GM19438 (cell line): ENCODE data around the gene DZIP1.

Source experiments
- ATAC-seq: cut with Tn5 transposase; IDR thresholded peaks from one replicate; pipeline ENCODE4 v1.9.1; 2021; ENCODE audit warnings: low read depth; ENCODE audit not compliant: unreplicated experiment

Gene DZIP1

DNA sequence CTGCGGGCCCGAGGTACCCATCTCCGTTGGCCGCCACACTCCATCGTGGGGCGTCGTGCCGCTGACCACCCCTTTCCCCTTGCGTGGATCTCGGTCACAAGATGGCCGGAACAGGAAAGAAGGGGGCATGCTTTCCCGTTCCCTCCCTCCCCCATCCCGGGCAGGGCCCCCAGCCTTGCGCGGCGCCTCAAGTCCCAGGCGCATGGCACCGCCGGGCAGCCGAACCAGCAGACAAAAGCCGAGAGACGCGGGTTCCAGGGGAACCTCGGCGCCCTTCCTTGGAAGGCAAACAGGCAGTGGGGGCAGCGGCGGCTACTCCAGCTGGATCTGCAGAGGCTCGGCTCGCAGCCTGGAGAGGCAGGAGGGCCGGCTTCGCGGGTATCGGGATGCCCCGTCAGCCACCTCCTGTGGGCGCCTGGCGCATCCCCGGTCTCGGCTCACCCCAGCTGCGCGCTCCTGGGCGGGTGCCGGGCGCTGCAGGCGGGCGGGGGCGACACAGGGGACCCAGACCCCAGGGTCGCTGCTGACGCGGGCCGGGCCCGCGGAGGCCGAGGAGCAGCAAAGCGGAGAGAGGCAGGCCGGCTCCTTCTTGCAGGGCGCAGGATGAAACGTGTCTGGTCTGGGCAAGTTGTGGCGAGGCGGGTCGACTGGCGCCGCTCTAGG is 439 bp downstream of the DZIP1 start:
- peak; percentile 52 for ATAC-seq

DNA sequence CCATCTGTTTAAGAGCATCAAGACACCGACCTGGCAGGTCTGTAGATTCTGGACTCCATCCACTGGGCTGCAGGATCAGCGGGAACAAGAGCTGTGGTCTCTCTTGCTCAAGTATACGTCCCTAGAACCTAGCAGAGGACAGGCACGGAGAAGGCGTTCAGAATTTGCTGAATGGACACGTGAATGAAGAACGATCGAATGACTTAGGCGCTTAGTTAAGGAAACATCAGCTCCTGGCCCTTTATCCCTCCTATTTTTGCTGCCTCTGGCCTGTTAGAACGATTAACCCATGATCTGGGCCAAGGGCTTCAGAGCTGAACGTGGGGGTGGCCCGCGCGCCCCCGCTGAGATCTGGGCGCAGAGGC is 953 bp downstream of the DZIP1 start:
- ATAC-seq, result no peak

DNA sequence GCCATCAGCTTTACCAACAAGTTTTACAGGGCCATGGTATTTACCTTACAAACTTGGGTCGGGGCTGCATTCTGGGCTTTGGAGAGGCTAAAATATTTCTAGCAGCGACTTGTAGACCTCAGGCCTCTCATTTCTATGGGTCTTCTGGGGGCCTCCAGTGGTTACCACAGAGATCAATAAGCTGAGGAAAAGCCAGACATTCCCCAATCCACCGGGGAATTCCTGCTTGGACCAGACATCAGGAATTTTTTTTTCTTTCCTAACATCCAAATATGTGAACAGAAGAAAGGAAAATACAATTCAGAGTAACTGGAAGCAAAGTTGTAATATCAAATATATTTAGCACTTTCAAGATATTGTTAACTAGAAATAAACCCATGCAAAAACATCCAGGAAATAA is 1.5 kb downstream of the DZIP1 start:
- ATAC-seq, result no peak

DNA sequence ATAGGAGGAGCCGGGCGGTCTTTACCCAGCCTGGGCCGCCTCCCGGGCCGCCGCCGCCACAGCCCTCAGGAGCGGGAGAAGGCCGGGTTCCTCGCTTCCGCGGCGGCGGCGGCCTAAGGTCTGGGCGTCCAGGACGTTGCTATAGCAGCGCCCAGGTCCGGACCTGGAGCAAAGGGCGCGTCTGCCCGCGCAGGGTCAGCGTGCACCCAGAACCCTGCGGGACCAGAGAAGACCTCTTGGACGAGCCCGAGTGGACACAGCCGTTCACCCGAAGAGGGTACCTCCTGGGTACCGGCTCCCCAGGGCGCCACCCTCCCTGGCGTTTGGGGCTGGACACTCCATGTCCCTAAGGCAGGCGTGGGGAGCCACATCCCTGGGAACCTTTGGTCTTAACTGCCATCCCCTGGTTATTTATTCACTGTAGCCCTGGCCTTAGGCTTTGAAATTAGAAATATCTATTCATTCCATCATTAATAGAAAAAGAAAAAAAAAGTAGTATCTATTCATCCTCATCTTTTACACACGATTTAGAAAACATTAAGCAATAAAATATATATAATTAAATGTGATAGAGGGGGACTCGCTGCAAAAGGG is 2.4 kb downstream of the DZIP1 start:
- no peak for ATAC-seq

DNA sequence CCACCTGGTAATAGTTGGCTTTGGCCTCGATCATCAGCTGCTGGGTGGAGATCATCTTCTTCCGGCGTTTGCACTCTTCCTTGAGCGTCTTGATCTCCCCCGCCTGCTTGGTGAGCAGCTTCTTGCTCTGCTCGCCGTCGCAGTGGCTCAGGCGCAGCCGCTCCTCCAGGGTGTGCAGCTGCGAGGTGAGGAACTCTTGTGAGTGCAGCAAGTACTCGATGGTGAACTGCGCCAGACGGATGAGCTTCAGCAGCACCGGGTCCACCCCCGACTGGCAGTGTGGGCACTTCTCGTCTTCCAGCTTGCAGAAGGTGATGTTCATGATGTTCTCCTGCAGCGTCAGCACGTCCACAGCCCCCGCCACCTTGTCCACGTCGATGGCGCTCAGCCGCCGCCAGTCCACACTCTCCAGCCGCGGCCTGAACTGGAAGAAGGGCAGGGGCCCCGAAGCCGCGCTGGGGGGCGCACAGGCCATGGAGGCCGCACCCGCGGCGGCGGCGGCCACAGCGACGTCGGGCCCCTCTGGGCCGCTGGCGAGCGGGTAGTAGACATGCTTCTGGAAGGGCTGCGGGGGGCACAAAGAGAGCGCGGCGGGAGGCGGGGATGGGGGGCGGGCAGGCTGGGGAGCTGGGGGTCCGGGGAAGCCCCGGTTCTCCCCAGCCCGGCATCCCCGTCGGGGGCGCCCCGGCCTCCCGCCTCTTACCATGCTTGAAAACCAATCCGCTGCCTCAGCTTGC is 3.0 kb downstream of the DZIP1 start:
- ATAC-seq, result no peak

DNA sequence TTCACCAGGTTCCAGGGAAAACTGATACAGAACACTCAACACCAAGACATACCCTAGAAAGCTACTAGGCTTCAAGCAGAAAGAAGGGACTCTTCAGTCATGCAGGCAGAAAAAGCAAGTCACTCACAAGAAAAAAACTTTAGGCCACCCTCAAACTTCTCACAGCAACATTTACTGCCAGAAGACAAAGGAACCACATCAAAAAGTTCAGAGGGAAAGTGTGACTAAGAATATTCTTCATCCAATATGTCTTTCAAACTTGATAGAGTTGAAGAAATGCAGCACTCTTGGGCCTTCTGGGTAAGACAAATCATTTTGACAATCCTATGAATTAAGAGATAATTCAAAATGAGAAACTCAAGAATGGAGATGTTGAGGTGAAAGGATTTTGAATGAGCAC is 7.7 kb downstream of the DZIP1 start:
- no peak for ATAC-seq

DNA sequence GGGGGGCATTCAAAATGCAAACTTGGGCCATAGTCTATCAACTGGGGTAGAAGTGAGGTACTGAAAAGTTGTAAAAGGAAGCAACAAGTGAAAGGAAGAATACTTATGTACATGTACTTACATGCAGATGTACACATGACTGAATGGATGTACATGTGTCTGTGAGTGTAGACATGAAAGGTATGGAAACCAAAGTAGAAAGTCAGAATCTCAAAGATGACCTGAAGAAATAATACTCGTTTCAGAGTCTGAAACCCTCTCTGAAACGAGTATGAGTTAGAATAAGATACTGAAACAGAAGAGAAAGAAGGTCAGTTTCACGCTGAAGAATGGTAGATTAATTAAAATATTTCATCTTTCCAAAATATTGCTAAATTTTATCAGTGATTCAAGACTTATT is 13.9 kb downstream of the DZIP1 start:
- ATAC-seq, result no peak

DNA sequence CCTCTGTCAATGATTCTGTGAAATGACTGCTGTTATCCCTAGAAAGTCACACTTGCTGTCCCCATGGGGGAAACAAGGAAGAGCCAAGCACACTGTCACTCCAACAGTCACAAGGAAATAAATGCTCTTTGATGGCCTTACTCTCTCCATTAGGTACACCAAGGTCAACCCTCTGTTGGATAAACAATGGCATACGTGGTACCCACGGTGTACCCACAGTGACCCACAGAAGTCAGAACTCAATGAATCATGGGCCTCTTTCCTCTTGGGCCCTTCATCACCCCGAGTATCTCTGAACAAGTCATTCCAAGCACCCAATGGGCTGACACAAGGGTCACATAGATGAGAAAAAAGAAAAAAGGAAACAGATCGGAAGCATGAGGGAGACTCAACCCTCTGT is 15.4 kb downstream of the DZIP1 start:
- ATAC-seq, result no peak

DNA sequence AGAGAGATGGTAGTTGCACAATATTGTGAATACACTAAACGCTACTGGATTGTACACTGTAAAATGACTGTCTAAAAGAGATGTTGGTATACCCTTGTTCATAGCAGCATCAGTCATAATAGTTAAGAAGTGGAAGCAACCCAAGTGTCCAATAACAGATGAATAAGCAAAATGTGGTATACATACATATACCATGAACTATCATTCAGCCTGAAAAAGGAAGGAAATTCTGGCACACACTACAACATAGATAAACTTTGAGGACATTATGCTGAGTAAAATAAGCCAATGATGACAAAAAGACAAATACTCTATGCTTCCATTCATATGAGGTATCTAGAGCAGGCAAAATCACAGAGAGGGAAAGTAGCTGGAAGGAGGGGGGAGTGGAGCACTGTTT is 16.0 kb downstream of the DZIP1 start:
- no peak for ATAC-seq

DNA sequence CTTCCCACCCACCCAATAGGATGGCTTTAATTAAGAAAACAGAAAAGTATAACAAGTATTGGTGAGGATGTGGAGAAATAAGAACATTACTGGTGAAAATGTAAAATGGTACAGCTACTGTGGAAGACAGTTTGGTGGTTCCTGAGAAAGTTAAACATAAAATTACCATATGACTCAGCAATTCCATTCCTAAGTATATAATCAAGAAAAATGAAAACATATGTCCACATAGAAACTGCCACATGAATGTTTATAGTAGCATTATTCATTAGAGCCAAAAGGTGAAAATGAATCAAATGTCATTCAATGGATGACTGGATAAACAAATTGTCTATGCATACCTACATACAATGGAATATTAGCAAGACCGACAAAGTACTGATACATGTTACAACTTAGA is 16.9 kb downstream of the DZIP1 start:
- ATAC-seq, result no peak

DNA sequence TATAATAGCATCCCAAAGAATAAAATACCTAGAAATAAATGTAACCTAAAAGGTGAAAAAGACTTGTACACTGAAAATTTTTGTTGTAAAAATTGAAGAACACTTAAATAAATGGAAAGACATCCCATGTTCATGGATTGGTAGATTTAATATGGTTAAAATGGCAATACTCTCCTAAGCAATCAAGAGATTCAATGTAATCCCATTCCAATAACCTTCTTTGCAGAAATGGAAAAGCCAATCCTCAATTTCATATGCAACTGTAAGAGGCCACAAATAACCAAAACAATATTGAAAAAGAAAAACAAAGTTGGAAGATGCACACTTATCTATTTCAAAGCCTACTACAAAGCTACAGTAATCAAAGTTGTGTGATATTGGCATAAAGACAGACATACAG is 17.7 kb downstream of the DZIP1 start:
- ATAC-seq, result no peak

DNA sequence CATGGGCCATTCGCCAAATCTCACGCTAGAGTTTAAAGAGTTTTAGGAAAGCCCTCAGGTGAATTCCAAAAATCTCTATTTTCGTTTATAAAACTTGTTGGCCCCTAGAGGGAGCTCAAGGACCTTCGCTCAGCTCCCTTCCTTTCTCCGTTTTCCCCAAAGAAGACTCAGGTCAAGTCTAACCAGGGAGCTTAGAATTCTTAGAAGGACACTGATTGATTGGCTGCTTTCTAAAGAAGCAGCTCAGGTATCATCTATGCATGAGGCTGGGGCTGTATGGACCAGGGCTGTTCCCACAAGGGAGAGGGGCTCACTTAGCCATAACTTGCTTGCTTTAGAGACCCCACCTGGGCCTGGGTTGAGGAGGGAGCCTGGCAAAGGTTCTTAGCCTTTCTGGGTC is 20.5 kb downstream of the DZIP1 start:
- no peak for ATAC-seq

DNA sequence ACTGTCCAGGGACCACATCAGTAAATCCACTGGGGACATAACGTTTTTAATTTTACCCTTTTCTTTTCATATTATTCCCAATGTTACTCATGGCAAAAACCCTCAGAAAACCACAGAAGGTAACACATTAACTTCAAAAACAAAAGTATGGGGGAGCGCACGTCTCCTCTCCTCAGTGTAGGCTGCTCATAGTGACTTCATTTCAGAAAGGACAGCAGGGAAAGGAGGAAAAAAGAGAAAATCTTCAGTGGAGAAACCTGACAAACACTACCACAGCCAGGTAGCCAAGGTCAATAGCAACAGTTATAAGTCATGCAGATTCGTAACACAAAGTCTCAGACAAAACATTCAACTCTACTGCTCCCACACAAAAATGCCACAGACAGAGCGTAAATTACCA is 21.4 kb downstream of the DZIP1 start:
- ATAC-seq, result no peak

DNA sequence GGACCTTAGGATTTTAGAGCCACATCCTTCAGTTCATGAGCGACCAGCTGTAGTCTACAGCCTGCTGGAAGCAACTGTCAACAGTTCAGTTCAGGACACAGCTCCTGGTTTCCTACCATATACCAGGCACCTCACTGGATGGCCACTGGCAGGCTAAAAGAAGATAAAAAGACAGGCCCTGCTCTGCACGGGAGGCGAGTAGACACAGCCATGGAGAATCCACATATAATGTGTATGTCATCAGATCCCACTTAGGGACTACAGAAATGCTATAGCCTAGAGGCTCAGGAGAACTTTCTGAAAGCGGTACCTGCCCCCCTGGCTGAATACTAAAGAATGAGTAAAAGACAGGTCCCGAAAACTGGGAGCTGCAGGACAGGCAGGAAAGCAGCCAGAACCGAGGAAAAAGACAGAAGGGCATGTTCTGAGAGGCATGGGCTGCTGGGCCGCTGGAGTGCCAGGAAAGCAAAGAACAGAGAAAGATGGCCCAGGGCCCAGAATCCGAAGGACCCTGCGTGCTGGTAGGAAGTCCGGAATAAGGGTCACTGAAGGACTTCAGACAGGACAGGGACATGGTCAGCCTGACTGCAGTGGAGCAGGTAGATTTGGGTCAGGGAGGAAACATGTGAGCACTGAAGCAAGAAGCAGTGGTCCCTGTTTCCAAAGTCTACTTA is 23.5 kb downstream of the DZIP1 start:
- no peak for ATAC-seq

DNA sequence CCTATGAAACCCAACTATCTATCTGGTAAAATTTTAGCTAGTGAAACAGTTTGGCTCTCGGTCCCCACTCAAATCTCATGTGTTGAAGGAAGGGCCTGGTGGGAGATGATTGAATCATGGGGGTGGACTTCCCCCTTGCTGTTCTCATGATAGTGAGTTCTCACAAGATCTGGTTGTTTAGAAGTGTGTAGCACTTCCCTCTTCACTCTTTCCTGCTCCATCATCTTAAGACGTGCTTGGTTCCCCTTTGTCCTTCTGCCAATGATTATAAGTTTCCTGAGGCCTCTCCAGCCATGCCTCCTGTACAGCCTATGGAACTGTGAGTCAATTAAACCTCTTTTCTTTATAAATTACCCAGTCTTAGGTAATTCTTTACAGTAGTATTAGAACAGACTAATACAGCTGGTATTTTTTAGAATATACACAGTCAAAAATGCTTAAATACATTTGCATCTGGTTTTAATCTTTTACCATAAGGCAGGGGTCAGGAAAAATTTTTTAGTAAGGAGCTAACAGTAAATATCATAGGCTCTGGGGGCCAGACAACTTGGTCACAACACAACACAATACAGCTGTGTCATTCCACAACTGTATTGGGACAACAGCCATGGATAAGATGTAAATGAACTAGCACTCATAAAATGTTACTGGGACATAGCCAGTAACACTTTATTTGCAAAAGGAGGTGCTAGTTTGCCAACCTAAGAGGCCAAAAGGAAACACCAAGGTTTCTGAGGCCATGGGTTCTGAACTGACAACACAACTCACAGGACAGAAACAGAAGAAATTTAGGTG is 24.3 kb downstream of the DZIP1 start:
- ATAC-seq, result no peak

DNA sequence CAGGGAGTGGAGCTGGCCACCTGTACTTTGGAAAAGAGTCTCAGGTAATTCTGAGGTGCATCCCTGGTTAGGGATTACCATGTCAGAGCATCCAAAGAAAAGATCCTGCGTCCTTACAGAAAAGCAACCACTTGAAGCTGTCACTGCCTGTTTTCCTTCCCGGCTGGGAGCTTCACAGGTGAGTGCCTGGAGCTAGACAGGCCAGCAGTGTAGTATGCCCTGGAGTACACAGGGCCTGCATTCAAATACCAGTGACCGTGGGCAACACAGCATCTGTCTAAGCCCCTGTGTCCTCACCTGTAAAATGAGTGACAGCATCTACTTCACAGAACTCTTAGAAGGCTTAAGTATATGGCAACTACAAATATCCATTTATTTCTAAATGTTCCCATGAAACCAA is 29.0 kb downstream of the DZIP1 start:
- no peak for ATAC-seq

DNA sequence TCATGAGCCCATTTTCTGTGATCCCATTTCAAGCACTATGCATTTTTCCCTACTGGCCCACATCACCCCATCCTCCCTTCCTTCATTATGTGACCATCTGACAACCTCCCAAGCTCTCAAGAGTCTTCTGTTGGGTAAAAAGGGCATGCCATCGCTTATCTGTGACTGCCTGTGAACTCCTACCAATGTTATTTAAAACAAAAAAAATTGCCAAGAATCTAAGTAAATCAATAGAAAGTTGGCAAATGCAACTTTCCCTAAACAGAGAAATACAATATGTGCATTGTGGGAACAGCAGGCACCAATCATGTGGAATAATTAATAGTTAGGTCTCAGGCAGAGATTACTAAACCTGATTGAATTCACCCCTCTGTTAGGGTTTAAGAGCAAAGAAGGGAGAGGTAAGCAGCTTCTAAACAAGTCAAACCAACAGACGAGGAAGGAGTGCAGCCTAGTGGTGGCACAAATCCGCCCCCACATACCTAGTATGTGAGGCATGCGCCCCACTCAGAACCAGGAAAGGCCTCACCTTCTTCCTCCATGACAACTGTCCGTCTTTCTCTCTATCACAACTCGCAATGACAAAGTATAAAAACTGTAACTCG is 29.8 kb downstream of the DZIP1 start:
- no peak for ATAC-seq

DNA sequence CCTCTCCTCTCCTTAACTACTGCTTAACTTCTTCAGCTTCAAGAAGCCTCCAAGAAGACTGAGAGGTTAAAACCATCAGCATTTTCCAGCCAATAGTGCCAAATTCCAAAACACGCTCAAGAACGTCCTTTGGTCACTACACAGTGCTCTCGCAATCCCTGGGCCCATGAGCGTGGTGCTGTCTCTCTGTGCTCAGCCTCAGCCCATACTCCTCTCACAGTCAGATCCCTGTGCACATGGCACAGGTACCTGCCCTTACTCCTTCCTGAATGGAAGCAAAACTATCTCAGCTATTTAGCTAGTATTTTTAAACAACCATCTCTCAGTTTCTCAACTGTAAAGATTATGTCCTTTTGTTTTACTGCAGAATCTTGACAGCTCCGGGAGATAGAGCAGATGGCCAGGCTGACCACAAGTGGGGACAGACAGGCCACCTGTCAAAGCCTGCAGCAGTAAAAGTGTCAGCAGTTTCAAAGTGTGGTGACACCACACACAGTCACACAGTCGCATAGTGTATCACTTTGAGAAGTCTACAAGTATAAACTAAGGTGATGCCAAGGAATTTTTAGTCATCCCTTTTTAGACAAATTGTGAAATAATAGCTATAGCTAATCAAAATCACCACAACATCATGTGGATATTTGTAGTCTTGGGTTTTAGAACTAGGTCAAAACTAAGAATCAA is 35.7 kb downstream of the DZIP1 start:
- no peak for ATAC-seq

DNA sequence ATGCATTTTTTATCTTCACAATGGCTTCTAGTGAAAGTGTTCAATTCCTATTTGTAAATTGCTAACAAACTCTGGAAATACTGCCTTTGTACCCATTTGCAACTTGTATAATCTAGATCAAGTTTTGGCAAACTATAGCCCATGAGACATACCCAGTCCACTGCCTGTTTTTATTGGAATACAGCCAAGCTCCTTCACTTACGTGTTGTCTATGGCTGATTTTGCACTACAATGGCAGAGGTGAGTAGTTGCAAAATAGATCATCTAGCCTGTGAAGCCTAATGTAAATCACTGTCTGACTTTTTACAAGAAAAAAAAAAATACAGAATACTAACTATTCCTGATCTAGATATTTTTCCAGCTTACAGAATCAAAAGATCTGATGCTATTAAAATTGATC is 37.1 kb downstream of the DZIP1 start:
- no peak for ATAC-seq
